B cell (primary cell): ENCODE results near the gene TMEM33.

Experiments
- CTCF ChIP-seq: fragments of 200-600 bp; IDR thresholded peaks from one replicate; pipeline ENCODE4 v1.8.0; 2022; ENCODE audit warnings: antibody characterized with exemption, mild to moderate bottlenecking
- EZH2 ChIP-seq: IDR thresholded peaks from 2 replicates; pipeline ENCODE4 v1.6.1; 2012; ENCODE audit warnings: borderline replicate concordance, low read depth, mild to moderate bottlenecking, moderate library complexity, low read length; ENCODE audit not compliant: insufficient read depth, poor library complexity, severe bottlenecking

DNA sequence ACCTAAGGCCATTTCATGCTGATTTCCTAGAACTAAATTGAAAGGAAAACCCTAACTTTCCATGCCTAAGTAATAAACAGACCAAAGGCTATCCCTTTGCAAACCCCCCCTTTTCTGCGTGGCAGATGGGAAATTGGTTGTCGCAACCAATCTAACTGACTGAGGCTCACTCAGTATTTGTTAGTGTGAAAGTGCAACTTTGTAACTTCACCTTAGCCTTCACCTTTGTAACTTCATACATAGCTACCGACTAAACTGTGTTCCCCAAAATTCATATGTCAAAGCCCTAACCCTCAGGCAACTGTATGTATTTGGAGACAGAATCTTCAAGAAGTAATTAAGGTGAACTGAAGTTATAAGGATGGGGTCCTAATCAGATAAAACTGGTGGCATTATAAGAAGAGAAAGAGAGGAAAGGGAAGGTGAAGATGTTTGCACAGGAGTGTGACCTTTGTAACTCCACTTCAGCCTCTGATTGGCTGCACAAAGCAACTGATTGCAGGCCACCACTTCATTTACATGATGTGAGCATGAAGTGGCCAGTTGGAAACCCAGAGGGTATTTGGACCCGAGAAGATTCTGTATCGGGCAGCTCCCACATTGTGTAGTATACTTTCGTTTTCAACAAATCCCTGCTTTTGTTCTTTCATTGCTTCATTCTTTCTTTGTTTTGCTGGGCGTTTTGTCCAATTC, 4.9 kb upstream of the TMEM33 start:
- TF ChIP-seq CTCF (no peak), EZH2 (no peak)
